Cardiac muscle cell (in vitro differentiated cells and primary cell): ENCODE results near the gene VEZT. TPM values are rescaled to one million over a fixed set of nuclear protein-coding genes. Genes with fewer than 3 reads are reported as not detected.
A peak's percentile ranks its signal among the peaks of the same experiment; 100 is the strongest.
"Not testable (repeated sequence)": the region's sequence is repeated elsewhere in the genome, so short reads cannot be mapped to it uniquely, and the experiment has no call there.

ENCODE experiments used
- DNase-seq, 2 donors: peaks; one replicate each; pipeline versions ENCODE4 v3.0.0 to v3.0.0-alpha.2; 2010 to 2017; ENCODE audit warnings: low read depth in 1 of 2, low spot score in 1 of 2
- H3K27ac ChIP-seq: fragments of 200-600 bp; sonication (generic); 2 replicates; pipeline ENCODE4 v1.5.1; 2016
- H3K27me3 ChIP-seq: fragments of 200-600 bp; sonication (generic); 2 replicates; pipeline ENCODE4 v1.6.0; 2016; ENCODE audit warnings: control low read depth
- H3K36me3 ChIP-seq: fragments of 200-600 bp; sonication (generic); 2 replicates; pipeline ENCODE4 v1.5.1; 2016; ENCODE audit warnings: control low read depth
- H3K4me1 ChIP-seq: fragments of 200-600 bp; sonication (generic); 2 replicates; pipeline ENCODE4 v1.8.1; 2017; ENCODE audit warnings: low read depth, mild to moderate bottlenecking, mixed run types
- H3K4me3 ChIP-seq: fragments of 200-600 bp; sonication (generic); 2 replicates; pipeline ENCODE4 v1.5.1; 2016; ENCODE audit warnings: mild to moderate bottlenecking
- H3K9me3 ChIP-seq: fragments of 200-600 bp; sonication (generic); 2 replicates; pipeline ENCODE4 v1.5.1; 2017; ENCODE audit warnings: low read depth, mild to moderate bottlenecking, control low read depth
- CTCF ChIP-seq: IDR thresholded peaks from 2 replicates; pipeline ENCODE4 v1.5.1; 2012; ENCODE audit warnings: low read depth, mild to moderate bottlenecking, low read length
- polyA plus RNA-seq: library from polyadenylated mRNA; unstranded; fragments of >200 nt; fragmentation: Nextera tagmentation; extraction: Ambion mirVana; gene quantifications from 2 replicates; pipeline ENCODE4 v1.2.1, GENCODE V29; 2016
- total RNA-seq: library from RNA; depleted of rRNA; stranded (reverse); fragments of >200 nt; gene quantifications from 2 replicates; pipeline ENCODE4 v1.2.3, GENCODE V29; 2016

The VEZT gene
- total and polyA plus RNA-seq, 2 experiments from 2014 or later, result 50.6 to 56.9 TPM

GRCh38 chr12:95322326-95322725, 104.7 kb downstream of the VEZT start:
- no peaks in the 10 kb centered on the region for H3K9me3 ChIP-seq
- no peak for DNase-seq
- H3K27ac ChIP-seq, result no peak overlapping the region
- no peak overlapping the region for H3K4me3 ChIP-seq
- H3K27me3 ChIP-seq, result no peaks in the 10 kb centered on the region
- TF ChIP-seq CTCF, result no peak
- H3K36me3 ChIP-seq, result no peaks in the 10 kb centered on the region
- H3K4me1 ChIP-seq, result peaks cover 27% of the 10 kb centered on the region

GRCh38 chr12:95323212-95323611, 105.6 kb downstream of the VEZT start:
- H3K27me3 ChIP-seq, result no peaks in the 10 kb centered on the region
- H3K36me3 ChIP-seq, result no peaks in the 10 kb centered on the region
- H3K4me1 ChIP-seq, result peaks cover 27% of the 10 kb centered on the region
- H3K27ac ChIP-seq, result no peak overlapping the region
- no peaks in the 10 kb centered on the region for H3K9me3 ChIP-seq
- peak in 1 of 2 donors; percentile 22 for DNase-seq
- TF ChIP-seq CTCF, result no peak
- no peak overlapping the region for H3K4me3 ChIP-seq

GRCh38 chr12:95324246-95324645, 106.6 kb downstream of the VEZT start:
- not testable (repeated sequence) for H3K27me3 ChIP-seq, H3K36me3 ChIP-seq, H3K4me3 ChIP-seq, H3K9me3 ChIP-seq, H3K27ac ChIP-seq
- peaks cover 24% of the 10 kb centered on the region for H3K4me1 ChIP-seq
- peak in 1 of 2 donors; percentile 30 for DNase-seq

GRCh38 chr12:95325501-95325900, 107.9 kb downstream of the VEZT start:
- no peak overlapping the region for H3K4me3 ChIP-seq
- no peaks in the 10 kb centered on the region for H3K36me3 ChIP-seq
- no peak overlapping the region for H3K27ac ChIP-seq
- H3K9me3 ChIP-seq, result no peaks in the 10 kb centered on the region
- DNase-seq, result no peak
- TF ChIP-seq CTCF, result no peak
- H3K27me3 ChIP-seq, result no peaks in the 10 kb centered on the region
- peaks cover 19% of the 10 kb centered on the region for H3K4me1 ChIP-seq

GRCh38 chr12:95326445-95326844, 108.8 kb downstream of the VEZT start:
- Histone ChIP-seq H3K4me3 (no peak overlapping the region), H3K36me3 (no peaks in the 10 kb centered on the region), H3K9me3 (no peaks in the 10 kb centered on the region), H3K27me3 (no peaks in the 10 kb centered on the region), H3K4me1 (peaks cover 23% of the 10 kb centered on the region), H3K27ac (no peak overlapping the region)
- no peak for TF ChIP-seq CTCF
- DNase-seq, result peak in 1 of 2 donors; percentile 85

- Histone ChIP-seq H3K4me1 (peaks cover 19% of the 10 kb centered on the region), H3K9me3 (no peaks in the 10 kb centered on the region), H3K27ac (no peak overlapping the region), H3K4me3 (no peak overlapping the region), H3K27me3 (no peaks in the 10 kb centered on the region), H3K36me3 (no peaks in the 10 kb centered on the region)
- DNase-seq, result no peak
- TF ChIP-seq CTCF, result no peak
Measured at GRCh38 chr12:95326855-95327254, 109.2 kb downstream of the VEZT start.
